Measurements from ENCODE around the gene ARHGEF10L.

Gene ARHGEF10L

DNA sequence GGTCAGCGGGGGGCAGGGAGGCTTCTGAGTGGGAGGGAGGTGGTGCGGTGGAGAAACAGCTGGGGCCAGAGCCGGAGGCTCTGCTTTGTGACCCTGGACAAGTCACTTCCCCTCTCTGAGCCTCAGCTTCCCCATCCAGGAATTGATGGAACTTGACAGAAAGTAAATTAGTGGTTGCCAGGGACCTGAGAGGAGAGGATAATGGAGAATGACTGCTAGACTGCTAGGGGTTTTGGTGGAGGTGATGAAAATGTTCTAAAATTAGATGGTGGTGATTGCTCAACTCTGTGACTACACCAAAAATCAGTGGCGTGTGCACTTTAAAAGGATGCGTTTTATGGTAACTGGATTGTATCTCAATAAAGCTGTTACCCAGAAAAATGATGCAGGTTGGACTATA is 100.9 kb downstream of the ARHGEF10L start:
- no peak for DNase-seq

DNA sequence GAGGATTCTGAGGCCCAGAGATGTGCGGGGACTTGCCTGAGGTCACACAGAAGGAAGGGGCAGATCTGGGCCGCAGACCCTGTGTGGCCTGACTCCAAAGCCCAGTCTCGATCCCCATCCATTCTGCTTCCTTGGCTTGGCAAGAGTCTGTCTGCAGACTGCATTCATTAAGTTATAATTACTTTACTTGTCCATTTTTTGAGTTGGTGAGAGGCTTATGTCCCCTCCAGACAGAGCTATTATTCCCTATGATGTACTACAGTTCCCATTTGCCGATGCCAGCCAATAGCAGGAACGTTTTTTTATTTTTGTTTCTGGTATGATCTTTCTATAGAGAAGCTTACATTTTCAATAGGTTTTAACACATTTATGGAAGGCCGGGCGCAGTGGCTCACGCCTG is 101.5 kb downstream of the ARHGEF10L start:
- no peak for DNase-seq

DNA sequence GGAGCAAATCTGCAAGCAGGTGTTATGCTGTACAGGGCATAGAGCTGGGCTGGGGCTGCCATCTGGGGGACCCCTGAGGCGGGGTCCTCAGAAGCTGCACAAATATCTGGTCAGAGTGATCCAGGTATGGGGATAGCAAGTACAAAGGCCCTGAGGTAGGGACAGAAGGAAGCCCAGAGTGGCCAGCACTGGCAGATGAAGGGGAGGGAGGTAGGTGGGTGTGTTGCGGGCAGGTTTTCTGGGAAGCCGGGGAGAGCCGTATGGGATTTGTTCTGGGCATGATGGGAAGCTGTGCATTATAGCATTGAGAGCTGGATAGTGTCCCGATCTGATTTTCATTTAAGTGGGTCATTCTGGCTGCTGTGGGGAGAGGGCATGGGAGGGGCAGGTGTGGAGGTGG is 102.7 kb downstream of the ARHGEF10L start:
- DNase-seq = no peak

DNA sequence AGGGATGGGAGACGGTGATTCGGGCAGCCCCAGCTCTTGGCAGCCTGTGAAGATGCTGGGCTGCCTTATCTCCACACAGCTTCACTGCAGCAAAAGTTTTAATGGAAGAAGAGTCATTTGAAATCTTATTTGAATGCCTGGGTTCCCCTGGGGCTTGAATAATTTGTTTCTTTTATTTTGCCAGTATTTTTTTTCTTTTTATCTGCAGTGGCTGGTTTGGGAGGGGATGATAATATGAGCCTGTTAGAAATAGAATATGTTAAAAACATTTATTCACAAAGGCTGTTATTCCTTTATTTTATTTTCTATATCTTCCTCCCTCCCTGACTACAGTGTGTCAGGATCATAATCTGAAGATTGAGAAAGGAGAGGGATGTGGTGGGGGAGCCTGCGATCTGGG is 103.4 kb downstream of the ARHGEF10L start:
- DNase-seq = no peak

DNA sequence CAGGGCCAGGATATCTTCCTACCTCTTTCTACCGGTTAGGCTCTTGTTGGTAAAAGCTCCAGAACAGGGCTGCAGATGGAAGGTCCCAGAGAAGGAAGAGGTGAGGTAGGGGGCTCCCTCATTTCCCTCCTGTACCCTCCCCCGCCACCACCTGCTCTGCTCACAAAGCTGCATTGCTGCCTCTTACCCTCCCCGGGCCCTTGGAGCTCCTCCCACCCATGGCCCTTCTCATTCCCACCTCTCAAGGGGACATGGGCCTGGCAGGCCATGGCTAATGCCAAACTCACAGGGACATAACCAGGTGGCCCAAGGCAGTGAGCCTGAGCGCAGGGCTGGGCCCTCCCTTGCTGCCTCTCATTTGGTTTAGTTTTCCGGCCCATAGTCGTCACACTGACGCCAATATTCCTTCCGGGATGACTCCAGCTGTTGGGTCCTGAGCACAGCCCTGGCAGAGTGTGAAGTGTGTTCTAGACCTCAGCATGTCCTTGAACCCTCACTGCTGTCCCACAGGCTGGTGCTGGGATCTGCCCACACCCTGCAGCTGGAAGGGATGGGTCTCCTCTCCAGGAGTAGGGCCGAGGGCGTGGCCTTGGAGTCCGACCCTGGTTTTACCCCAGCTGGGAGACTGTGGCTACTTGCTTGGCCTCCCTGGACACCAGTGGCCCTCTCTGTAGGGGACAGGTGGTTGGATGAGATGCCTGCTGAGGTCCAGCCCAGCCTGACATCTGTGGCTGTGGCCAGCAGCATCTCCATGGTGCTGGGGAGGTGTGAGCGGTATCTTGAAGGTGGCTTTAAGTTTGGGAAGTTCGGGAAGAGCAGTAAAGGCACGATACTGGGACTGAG is 104.6 kb downstream of the ARHGEF10L start:
- no peak for DNase-seq

DNA sequence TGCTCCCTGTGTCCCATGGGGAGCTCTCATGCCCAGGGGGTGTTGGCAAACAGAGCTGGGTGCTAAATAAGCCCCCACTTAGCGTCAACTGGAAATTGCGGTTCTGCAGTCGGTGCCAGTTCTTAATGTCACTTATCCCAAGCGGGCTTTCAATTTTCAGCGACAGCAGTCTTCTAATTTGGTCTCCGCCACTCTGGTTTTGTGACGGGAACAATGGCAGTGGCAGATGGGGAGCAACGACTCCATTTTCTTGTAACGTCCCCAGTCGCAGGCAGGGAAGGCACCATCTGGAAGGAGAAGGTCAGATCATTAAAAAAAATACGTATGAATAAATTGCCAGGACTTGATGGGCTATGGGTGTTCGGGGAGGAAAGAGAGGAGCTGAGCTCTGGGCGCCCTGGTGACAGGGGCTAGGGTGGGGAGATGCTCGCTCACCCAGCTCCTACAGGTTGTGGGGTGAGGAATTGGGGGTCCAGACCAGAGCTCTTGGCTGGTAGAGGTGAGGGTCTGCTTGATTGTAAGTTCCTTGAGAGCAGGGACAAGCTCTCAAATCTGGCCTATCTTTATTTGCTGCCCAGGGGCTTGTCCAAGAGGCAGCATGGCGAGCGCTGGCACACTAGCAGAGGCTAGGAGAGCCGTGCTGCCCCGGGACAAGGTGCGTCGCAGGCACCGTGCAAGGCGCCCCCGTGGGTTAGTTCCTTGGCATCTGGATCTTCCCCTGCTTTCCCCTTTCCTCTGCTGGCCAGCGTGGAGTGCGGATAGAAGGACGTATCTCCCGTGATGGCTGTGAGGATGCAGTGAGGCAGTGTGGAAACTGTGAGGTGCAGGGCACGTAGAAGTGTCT is 105.8 kb downstream of the ARHGEF10L start:
- DNase-seq = no peak

DNA sequence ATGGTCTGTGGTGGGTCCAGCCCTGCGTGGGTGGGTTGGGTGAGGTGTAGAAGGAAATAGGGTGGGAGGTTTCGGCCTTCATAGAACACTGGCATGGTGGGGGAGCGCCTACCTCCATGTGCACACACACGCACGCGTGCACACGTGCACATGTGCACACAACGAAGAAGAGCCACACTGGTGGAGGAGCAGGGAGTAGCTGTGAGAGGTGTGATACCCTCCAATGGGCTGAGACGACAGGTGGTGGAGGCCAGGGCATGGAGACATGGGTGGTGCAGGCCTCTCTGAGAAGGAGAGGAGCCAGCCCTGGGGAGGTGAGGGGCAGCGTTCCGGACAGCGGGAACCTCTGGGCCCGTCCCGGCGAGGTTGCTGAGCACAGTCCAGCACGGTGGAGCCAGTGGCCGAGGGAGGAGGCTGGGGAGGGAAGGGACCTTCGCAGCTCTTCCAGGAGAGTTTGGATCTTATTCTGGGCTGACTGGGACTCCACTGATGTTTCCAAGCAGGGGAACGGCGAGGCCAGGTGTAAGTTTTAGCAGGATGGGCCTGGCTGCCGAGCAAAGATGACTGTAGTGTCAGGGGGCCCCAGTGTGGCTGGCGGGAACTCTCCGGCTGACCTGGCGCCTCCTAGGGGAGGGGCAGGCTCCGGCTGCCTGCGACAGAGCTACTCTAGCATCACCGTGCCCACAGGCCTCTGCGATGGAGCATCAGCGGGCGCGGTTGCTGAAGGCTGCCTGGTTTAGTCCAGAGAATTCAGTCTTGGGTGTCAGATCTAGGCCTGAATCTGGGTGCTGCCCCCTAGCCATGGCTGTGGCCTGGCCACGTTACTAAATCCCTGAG is 107.2 kb downstream of the ARHGEF10L start:
- DNase-seq = no peak

DNA sequence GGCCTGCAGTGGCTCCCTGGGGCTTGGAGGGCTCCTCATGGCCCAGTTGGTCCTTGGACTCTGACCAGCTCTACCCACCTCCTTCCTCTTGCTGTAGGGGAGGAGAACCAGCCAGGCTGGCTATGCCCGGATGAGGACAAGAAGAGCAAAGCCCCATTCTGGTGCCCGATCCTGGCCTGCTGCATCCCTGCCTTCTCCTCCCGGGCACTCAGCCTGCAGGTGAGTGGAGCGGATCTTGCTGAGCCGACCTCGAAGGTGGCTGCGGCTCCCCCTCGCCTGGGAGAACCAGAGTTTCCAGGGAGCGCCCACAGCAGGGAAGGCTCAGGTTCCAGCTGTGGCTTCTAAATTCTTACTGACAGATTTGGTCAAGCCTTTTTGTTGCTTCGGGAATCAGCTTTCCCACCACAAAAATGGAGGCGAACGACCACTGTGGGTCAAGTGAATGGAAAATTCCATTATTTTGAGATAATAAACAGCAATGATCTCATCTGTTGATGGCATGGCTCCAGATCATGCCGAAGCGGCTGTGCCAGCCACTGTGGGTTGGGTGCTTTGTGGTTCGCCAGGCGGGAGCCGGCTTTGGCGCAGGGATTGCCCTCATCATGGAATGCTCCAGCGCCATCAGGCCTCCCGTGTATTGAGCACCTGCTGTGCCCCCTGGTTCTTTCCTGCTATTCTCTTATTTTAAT is 109.1 kb downstream of the ARHGEF10L start:
- no peak for DNase-seq

DNA sequence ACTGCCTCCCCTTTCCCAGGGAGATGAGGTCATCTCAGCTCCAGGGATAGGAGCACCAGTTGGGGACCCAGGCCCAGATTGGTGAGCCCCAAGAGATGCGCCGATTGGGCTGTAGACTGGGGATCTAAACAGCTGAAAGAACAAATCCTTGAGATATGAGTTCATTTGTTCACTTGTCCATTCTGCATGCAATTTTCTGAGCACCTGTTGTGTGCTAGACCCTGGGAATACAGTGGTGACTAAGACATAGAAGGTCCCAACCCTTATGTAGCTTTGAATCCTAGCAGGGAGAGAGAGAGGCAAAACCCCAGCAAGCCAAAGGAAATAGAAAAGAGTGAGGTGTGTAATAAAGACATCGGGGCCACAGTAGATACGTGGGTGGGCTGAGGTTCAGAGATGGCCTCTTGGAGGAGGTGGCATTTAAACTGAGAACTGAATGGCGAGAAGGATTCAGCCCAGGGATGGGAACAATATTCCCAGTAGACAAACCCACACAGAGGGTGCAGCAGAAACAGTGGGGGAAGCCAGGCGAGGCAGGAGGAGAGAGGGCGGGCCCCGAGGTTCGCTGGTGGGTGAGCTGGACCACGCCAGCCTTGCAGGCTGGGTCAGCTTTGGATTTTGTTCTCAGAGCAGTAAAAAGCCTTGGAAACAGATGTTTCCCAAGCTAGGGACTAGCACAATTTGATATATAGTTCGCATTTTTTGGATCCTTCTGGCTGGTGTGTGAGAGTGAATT is 110.0 kb downstream of the ARHGEF10L start:
- DNase-seq = no peak

DNA sequence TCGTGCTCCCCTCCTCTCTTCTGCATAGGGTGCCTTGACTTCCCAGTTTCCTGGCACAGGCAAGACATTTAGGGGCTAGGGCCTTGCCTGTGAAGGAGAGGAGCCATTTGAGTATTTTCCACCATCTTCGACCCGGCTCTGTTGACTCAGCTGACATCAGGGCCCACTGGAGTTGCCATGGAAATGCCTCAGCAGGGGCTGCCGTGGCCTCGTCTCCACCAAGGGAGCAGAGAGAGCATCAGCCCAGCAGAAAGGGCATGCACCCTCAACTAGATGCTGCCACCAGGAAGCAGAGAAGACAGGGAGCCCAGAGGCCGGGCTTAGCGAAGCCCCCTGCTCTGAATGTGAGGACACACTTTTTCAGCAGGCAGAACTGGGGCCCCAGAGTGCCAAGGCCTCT is 113.8 kb downstream of the ARHGEF10L start:
- DNase-seq = no peak

DNA sequence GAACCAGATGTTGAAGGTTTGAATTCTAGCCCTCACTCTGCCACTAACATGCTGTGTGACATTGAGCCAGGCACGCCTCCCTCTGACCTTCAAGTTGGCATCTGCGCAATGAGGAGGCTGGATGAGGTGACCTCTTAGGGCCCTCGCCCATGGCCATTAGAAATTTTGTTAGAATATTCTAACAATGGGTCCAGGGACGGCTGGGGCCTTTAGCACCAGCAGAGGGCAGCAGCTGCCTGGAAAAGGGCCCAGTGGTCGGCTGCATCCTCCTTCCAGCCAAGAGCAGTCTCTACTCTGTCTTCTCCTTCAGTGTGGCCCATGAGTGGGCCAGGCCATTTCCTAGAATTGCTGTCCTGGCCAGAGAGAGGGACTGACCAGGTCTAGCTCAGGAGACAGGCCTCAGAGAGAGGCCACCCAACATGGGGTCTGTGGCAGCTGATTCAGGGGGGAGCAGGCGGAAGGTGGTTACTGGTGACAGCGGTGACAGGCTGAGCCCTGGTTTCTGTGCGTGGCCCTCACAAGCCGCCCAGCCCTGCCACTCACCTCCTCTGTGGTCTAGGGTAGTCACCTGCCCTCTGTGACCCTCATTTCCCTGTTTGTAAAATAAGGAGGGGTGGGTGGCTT is 114.3 kb downstream of the ARHGEF10L start:
- DNase-seq = peak; percentile 37

DNA sequence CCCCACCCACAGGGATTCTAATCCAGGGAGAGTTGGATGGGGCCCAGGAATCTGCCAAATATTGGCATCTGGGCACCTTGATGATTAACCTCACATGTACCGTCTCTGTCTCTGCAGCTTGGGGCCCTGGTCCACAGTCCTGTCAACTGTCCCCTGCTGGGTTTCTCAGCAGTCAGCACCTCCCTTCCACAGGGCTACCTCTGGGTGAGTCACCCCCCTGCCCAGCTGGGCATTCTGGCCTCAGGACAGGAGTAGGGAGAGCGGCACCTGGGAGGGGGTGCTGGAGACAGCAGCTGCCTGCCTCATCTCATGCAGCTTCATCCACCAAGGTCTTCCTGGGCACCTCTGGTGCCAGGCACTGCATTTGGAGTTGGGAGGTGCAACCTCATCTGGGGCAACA is 115.0 kb downstream of the ARHGEF10L start:
- DNase-seq = no peak

DNA sequence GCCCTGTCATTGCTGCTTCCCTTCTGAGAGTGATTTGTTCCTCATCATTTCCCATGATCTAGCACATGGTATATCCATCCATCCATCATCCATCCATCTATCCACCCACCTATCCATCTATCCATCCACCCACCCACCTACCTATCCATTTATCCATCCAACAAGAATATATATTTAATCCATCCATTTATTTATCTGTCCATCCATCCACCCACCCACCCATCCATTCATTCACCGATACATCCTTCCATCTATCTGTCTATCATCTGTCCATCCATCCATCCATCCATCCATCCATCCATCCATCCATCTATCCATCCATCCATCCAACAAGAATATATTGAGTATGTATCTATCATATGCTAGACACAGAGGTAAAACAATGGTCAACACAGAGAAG is 115.7 kb downstream of the ARHGEF10L start:
- DNase-seq = no peak

DNA sequence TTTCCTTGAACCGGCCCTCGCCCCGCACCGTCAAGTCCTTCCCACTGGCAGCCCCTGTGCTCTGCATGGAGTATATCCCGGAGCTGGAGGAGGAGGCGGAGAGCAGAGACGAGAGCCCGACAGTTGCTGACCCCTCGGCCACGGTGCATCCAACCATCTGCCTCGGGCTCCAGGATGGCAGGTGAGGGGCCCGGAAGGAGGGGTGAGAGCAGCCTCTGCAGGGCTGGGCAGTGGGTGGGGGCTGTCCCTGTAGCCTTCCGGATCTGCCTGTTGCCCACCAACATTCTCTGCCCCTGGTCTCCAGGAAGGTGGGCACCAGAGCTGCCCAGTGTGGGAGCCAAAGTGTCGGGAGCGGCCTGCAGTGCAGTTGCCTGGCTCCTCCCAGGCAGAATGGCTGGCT is 116.4 kb downstream of the ARHGEF10L start:
- no peak for DNase-seq

DNA sequence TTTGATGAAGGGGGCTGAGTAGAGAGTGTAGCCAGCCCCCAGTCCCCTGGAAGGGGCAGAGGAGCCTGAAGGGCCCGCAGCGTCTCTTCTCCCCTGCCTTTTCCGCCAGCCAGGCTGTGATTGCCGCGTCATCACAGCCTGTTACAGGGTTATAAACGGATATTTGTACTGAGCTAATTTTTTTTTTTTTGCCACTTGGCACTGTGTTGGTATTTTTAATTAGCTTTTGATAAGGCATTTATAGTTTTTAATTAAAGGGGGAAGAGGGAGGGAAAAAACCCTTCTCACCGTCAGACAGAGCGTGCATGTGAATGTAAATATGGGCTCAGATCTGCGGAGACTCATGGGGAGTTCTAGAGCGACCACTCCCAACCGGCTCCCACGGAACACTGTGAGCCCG is 117.9 kb downstream of the ARHGEF10L start:
- DNase-seq = no peak

DNA sequence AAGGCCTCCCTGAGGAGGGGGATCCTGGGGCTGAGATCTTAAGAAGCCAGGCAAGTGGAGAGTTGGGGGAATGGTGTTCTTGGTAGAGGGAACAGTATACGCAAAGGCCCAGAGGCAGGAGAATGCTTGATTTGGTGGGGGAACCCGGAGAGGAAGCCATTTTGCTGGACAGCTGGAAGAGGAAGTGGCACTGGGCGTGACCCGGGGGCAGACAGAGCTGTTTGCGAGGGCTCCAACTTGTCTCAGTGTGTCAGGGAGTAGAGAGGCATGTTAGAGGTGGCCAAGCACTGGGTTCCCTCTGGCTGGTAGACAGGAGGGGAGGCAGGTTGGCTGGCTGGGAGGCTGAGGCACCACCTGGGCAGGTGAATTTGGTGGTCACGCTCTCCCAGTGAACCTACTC is 119.3 kb downstream of the ARHGEF10L start:
- no peak for DNase-seq

DNA sequence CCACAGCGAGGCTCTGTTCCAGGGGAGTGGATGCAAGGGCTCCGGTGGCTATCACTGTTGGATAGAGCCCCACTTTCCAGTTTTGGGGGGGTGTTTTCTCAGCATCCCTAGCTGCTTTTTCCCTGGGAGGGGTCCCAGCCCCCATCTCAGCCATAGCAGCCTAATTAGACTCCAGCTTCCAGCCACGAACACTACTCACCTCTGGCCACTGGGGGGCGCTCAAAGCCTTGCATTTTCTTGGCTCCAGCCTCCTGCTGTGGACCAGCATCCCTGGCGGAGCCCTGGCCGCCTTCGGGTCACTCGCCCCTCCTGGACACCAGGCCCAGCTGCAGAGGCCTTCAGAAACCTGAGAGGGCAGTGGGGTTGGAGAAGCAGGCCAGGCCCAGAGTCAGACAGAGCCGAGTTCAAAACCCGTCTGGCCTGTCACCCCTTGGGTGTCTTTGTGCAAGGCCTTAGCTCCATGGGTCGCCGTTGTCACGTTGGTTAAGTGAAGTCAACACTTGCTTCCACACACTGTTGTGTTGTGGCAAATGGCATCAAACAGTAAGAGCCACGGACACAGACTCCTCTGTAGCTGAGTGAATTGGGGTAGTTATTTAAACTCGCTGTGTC is 122.2 kb downstream of the ARHGEF10L start:
- DNase-seq = peak; percentile 51

DNA sequence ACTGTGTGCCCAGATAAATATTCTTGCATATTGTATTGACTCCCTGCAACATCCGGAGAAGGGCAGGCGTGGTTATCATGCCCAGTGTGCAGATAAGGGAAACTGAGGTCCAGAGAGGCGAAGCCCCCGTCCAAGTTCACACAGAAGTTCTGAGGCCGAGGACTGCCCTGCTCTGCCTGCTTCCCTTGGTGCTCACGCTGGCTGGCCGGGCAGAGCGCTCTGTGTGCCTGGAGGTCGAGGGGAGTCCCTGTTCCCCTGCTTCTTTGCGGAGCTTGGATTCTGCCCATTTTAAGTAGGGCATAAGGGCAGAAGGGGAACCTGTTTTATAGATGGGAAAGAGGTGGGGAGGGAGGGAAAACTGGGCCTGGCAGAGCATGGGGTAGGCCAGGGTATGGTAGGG is 122.8 kb downstream of the ARHGEF10L start:
- DNase-seq = no peak

DNA sequence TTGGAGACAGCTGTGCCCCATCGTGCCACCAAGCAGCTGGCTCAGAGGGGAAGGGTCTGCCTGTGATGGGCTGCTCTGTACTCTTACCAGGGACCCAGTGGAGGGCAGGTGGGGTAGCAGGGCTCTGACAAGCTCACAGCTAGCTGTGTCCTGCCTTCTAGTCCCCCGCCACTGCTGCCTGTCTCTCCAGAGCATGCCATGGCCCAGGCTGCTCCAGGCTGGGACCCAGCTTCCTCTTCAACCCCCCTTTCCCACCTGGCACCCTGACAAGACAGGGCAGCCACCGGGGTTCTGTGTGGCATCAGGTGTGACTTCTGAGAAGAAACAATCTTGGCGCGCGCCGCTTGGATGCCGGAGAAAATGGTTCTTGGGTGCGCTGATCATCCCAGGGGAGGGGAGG is 123.3 kb downstream of the ARHGEF10L start:
- DNase-seq = no peak

DNA sequence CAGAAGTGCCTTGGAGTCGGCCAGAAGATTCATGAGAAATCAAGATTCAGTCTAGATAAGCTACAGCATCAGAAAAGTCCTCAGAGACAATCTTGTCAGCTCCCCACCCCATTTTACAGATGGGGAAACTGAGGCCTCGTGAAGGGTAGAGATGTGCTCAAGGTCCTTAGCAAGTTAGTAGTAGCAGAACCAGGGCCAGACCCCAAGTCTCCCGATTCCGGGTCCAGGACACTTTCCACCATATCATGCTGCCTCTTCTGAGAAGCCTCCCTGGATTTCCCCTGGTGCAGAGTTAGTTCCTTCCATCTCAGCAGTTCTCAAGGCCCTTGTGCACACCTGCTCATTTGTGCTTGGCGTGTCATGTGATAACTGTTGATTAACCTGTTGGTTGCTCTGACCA is 124.1 kb downstream of the ARHGEF10L start:
- no peak for DNase-seq

DNA sequence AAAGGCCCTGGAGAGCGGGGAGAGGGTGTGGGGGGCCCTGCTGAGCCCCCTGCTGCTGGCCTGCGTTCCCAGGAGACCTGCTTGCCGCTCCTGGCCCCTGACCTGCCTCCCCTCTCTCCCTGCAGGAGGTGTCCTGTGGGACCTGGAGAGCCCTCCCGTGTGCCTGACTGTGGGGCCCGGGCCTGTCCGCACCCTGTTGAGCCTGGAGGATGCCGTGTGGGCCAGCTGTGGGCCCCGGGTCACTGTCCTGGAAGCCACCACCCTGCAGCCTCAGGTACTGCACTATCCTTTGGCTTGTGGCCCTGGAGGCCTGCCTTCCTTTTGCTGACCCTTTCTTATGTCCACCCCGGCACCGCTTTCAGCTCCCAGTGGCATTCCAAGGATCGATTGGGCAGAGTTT is 124.8 kb downstream of the ARHGEF10L start:
- DNase-seq = no peak

All from fibroblast of skin of right biceps (primary cell).